Measurements from ENCODE around the gene EXOC3L4.

Gene EXOC3L4

GRCh38 chr14:103070971-103071542 lies 23.5 kb upstream of the EXOC3L4 start:
- DNase-seq (ENCODE audit: low spot score), result no peak

- DNase-seq (ENCODE audit: low spot score), result no peak
These were observed 22.8 kb upstream of the EXOC3L4 start for GRCh38 chr14:103071544-103072251.

GRCh38 chr14:103072595-103073366 lies 21.7 kb upstream of the EXOC3L4 start:
- no peak for DNase-seq (ENCODE audit: low spot score)

GRCh38 chr14:103073367-103073875 lies 21.1 kb upstream of the EXOC3L4 start:
- no peak for DNase-seq (ENCODE audit: low spot score)

- DNase-seq (ENCODE audit: low spot score), result no peak
These were observed 20.4 kb upstream of the EXOC3L4 start for GRCh38 chr14:103073876-103074728.

GRCh38 chr14:103074729-103075367 lies 19.7 kb upstream of the EXOC3L4 start:
- DNase-seq (ENCODE audit: low spot score), result no peak

GRCh38 chr14:103078420-103078749 lies 16.1 kb upstream of the EXOC3L4 start:
- DNase-seq (ENCODE audit: low spot score), result peak; percentile 82

GRCh38 chr14:103078860-103079587 lies 15.5 kb upstream of the EXOC3L4 start:
- no peak for DNase-seq (ENCODE audit: low spot score)

- no peak for DNase-seq (ENCODE audit: low spot score)
These were observed 12.6 kb upstream of the EXOC3L4 start for GRCh38 chr14:103081951-103082350.

GRCh38 chr14:103084021-103084919 lies 10.3 kb upstream of the EXOC3L4 start, which contains the start of gene LBHD2:
LBHD2 (plus strand) TSS chr14:103084210; CDS start chr14:103086013, 1,803 bp downstream.
- no peak for DNase-seq (ENCODE audit: low spot score)

GRCh38 chr14:103085106-103086091 lies 9.1 kb upstream of the EXOC3L4 start:
- no peak for DNase-seq (ENCODE audit: low spot score)

- DNase-seq (ENCODE audit: low spot score), result no peak
These were observed 7.7 kb upstream of the EXOC3L4 start for GRCh38 chr14:103086771-103087342.

GRCh38 chr14:103087343-103087835 lies 7.1 kb upstream of the EXOC3L4 start:
- no peak for DNase-seq (ENCODE audit: low spot score)

- DNase-seq (ENCODE audit: low spot score), result no peak
These were observed 5.6 kb upstream of the EXOC3L4 start for GRCh38 chr14:103088921-103089320.

- DNase-seq (ENCODE audit: low spot score), result no peak
These were observed 4.9 kb upstream of the EXOC3L4 start for GRCh38 chr14:103089386-103090335.

GRCh38 chr14:103090481-103091020 lies 4.0 kb upstream of the EXOC3L4 start:
- DNase-seq (ENCODE audit: low spot score), result no peak
